DMS114 treated with DMSO at 0.1 percent for 48 hours (cell line): ENCODE measurements around the gene PLCXD3.
A peak's percentile ranks its signal among the peaks of the same experiment; 100 is the strongest.

ENCODE experiments used
- DNase-seq: peaks from one replicate; lab custom pipeline; 2025; ENCODE audit not compliant: unreplicated experiment; lab: John Stamatoyannopoulos, UW

PLCXD3 gene

DNA sequence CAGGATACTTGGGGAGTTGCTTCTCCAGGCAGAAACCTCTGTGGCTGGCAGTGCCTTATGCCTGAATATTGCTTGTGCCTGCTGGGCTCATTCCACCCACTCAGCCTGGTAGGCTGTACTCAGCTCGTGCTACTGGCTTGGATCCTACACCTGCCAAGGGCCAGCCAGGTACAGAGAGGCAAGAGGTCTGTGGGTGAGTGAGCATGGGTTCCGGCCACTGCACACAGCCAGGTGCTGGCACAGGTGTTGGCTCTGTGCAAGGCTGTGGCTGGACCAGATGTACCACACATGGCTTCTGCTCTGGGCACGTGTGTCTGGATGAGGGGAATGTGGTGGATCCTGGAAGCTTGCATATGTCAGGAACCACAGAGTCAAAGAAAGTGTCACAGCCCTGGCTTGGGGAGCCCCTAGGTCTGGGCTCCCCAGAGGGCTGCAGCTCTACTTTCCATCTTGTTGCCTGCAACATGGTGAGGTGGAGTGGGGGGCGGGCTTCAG lies 220.4 kb downstream of the PLCXD3 start:
- DNase-seq: no peak

DNA sequence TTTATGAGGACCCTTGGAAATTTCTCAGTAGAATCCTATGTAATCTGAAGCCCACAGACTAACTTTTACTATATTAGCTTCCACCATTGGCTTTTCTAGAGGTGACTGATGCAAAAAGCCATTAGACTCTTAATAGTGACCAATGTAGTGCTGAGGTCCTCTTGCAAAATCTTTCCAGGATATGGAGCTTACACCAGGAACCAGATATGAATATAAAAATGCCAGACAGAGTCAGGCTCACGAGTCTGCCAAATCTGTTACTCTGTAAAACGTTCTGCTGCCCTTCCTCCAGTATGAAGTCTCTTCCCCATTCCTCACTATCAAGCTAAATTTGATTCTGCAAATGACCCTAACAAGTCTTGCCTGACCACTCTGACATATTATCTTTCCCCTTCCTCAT lies 223.7 kb downstream of the PLCXD3 start:
- no peak for DNase-seq

DNA sequence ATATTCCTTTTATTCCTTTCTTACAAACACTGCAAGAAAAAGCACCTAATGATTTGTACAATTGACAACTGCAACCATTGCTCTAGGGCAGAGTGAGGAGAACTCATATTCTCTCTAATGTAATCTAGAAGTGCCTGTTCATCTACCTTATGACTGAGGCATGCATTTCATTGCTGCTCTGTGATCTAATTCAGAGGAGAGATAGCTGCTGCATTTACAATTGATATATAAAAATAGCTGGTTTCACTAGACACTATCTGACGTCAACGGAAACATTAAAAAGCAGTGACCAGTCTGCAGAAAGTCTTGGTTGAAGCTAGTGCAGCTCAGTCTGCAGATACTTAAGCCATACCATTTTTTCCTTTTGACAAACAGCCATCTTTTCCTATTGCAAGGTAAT lies 224.2 kb downstream of the PLCXD3 start:
- DNase-seq: no peak

DNA sequence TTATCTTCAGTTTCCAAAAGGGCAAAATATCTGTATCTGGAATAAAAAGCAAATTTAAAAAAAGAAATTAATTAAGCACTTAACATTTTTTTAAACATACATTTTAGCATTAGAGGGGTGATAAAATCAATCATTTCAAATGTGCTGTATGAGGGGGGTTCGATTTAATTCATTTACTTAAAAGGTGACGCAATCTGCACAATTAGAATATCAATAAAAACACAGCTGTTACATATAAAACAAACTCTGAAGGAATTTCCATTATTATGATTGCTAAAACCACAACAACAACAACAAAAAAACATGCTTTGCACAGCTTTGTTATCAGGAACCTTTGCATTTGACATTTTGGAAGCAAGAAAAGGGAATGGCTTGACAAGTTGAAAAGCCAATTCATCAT lies 225.5 kb downstream of the PLCXD3 start:
- no peak for DNase-seq

DNA sequence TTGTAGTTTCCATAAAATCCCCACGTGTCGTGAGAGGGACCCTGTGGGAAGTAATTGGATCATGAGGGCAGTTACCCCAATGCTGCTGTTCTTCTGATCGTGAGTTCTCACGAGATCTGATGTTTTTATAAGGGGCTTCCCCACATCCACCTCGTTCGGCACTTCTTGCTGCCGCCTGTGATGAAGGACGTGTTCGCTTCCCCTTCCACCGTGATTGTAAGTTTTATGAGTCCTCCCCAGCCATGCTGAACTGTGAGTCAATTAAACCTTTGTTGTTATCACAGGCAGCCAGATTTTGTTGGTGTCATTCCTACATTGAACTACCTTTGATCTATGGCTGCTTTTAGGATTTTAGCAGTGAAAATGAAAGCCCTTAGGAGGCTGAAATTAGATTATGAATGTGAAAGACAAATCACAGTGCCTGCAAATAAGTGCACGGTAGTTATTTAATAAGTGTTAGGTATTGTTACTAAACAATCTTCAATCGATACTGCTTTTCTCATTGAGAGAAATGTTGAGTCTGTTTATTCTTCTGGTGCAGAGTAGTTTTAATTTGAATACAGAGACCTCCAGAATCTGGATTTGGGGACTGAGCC lies 229.1 kb downstream of the PLCXD3 start:
- DNase-seq: no peak

DNA sequence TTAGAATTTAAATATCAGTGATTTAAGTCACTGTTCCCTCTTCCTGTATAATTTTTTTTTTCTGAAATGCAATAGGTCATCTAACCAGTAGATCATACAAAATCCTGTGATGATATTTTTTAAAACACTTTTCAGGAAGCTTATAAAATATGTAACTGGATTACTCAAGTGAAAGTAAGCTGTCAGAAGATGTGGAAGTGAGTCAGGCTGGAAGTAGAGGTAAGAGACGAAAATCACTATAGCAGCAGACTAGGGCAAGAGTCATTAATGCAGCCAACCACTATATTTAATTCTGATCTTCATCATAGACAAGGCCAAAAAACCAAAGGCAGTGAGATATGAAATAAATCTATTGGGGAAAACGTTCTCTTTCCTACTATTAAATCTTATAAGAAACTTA lies 231.4 kb downstream of the PLCXD3 start:
- no peak for DNase-seq

DNA sequence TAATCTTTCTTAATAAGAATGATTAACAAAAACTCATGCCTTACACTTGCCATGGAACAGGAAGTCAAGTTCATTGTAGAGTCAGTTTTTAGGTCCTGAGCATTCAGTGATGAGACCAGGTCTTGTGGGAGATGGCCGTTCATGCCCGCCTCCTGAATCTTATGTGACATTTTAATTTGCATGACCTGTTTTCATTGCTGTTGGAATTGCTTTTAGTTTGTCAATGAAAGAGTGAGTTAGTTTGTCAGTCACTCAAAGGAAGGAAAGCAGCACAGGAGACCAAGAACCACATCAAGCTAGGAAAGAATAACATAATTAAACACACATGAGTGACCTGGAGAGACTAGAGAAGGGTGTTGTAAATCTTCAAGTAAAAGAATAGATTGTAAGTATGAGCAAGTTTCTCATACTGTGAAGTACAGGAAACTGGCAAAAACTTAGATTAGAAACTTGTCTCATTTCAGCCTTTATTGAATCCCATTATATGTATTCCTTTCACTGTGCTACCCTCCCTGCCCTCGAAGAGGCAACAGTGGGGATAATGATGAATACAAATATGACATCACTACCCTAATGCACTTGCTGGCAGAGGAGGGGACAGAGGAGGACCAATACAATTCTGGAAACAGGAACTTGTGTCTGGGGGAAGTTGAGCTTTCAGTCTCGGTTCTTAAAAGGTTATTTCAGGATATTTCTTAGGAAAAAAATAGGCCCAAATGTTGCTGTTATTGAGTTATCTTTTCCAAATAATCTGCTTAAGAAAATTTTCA lies 232.7 kb downstream of the PLCXD3 start:
- DNase-seq: no peak

DNA sequence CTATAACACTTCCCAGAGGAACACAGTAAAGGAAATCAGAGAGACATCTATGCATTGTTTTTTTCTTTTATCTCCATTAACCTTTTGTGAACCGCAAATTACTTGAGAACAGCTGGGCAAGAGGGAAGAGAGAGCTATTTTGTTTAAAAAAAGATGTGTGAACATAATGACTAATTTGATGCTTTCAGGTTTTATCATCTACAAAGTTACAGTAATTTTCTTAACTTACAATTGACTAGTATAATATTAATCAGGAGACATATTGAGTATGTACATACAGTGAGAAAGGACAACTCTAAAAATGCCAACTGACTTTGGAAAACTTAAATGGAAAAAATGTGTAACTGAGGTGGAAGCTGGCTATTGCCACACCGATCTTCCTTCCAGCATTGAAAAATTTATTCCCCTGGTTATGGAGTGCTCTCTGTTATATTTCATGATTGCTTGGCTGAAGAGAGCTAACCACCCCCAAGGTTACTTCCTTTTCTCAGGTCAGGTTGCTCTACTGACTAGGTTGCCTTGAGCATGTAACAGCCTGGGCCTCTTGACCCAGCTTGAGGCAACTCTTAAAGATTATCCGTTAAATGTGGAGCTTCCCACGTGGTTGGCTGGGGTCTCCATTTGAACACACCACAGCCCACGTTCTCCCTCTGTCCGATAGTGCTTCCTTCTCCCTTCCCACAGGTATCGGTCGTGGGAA lies 234.4 kb downstream of the PLCXD3 start:
- DNase-seq: no peak

DNA sequence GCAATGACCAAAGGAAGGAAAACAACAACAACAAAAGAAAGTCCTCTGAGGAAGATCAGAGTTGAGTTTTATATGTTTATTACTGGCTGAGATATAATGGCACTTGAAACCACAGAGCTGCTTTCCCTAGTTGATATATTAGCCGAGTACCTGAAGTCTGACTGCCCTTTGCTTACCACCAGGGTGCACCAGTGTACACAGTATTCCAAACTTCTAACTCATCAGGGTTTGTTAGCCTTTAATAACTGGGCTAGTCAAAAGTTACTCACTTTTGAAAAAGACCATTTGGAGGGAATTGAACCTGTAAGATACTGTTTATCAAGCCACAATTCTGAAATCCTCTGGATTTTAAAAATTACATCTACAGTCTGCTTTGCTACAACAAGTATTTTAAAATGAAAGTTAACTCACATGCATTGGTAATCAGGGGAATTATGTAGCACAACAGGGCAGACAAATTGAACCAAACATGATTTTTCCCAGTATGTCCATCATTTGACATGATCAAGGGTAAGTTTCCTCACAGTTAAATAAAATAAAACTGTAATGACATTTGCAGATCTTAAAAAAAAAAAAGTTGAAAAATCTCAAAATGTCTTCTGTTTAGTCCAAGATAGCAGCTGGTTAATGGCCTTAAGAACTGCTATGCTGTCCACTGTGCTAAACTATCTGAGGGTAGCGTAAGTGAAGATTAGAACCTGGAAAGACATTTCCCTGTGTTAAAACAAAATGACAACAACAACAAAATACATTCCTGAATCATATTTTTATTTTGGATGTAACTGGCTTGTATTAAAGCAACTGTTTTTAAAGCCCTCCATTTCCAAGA lies 239.8 kb downstream of the PLCXD3 start:
- peak; percentile 5 for DNase-seq

DNA sequence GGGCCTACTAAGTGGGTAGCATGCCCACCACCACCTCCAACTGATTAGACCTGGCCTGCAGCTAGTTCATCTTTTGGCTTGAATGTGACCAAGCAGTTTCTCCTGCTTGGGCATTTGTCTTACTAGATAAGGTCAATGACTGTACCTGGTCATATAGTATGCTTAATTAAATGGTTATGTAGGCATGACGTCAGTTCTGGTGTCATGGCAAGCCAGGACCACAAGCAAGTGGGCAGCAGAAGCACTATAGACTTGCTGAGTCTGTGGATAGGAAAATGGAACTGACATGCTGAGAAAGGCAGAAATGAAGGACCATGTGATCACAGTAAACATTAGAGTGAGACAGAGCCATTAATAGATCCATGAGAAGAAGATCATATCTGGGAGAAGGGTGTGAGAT lies 241.5 kb downstream of the PLCXD3 start:
- no peak for DNase-seq

DNA sequence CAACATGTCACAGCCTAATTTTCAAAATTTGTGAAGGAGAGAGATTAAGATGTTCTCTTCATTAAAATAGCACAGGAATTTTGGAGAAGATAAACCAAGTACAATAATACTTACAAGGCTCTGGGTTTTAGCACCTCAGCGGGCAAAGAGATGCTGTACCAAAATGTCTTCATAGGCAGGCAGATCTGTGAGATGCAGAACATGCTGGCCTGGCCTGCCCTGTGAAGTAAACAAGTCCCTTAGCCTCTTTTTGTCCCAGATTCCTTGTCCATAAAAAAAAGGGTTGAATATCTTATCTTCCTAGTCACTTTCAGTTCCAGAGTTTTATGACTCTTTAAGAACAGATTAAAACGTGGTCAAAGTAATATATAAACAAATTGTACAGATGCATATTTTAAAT lies 244.0 kb downstream of the PLCXD3 start:
- no peak for DNase-seq

DNA sequence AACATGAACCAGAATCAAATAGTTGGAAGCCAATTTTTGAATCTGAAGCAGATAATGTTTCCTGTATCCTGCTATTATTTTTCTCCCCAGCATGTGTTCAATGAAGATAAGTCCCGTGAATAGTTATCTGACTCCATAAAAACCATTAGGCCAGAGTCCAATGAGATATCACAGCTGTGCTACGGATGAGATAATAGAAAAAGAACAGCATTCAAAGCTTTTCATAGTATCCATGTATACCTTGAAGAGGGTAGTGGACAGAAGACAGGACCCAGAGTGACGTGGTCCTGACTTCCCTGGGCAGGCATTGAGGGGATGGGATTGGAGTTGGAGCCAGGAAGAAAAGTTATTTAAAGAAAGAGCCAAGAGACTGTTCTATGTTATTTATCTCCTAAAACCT lies 246.4 kb downstream of the PLCXD3 start:
- DNase-seq: no peak

DNA sequence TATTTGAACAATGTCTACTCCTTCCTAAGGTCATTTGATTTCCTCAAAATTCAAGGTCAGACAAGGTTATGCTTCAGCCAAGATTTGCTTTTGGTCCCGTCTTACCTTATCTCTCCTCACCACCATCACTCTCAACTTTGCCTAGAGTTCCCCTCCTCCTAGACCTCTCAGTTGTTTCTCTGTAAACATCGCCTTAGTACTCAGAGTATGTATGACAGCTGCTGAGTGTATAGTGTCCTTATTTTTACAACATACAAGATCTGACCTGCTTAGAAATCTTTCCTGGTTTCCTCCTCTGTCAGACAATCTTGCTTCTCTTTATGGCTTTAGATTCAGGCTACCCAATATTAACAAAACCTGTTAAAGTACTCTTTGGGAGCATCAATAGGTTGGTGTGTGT lies 247.1 kb downstream of the PLCXD3 start:
- DNase-seq: no peak
